ENCODE data around the gene MTHFSD. TPM values are rescaled to one million over a fixed set of nuclear protein-coding genes. Genes with fewer than 3 reads are reported as not detected.

Gene MTHFSD
- total RNA-seq, 3 donors from 2014 or later, result 15.8 to 30.2 (median 27.7) TPM

DNA sequence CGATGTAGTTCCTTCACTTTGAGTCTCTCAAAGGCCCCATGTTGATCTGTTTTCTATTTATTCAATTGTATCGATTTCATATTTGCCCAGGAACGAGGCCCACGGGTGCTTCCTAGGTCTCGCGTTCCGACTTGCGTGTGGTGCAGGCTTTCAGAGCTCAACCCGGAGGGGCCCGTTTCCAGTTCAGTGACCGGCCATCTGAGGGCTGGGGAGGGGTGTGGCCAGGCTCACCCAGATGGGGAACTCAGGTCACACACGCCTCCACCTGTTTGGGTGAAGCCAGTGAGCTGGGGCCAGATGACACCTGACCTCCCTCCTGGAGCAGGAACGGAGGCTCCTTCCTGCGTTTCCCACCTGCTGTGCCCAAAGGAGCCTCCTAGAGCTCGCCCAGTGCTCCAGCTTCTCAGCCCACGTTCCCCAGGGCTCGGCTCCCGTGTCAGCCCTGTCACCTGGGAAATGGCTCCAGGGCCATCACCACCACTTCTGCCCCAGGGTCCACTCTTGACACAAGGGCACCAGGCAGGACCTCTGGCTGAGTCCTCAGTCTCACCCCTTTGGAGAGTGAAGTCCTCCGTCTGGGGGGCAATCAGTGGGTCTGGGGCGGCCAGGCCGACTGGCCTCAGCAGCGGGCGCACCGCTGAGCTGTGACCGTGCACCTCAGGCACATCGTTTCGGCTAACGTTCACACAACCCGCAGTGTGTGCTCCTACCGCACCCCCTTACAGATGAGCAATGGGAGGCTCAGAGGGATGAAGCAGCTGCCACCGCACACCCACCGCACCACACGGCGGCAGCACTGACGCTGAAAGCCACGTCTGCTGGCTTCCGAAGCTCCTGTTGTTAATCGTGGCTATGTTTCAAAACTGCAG, 26.7 kb downstream of the MTHFSD start:
- Histone ChIP-seq H3K27me3 (no peaks in the 10 kb centered on the region), H3K9me3 (no peaks in the 10 kb centered on the region), H3K4me3 (no peak overlapping the region), H3K4me1 (no peaks in the 10 kb centered on the region), H3K27ac (no peak overlapping the region), H3K36me3 (no peaks in the 10 kb centered on the region)
- intact Hi-C loops (cut with DNase I; ENCODE audit: low total_unique reads), result no loop called here
- no peak for DNase-seq (ENCODE audit: low spot score in 2 of 2)
- no peak for TF ChIP-seq POLR2A (IDR thresholded peaks at IDR 0.05)
- no peak for TF ChIP-seq CTCF (IDR thresholded peaks at IDR 0.05)
- TF ChIP-seq POLR2AphosphoS5 (IDR thresholded peaks at IDR 0.05), result no peak

GRCh38 chr16:86527366-86527765, 27.7 kb downstream of the MTHFSD start:
- Histone ChIP-seq H3K27me3 (peaks cover 0 to 2% of the 10 kb centered on the region in 2 donors), H3K4me3 (no peak overlapping the region), H3K4me1 (no peaks in the 10 kb centered on the region), H3K36me3 (no peaks in the 10 kb centered on the region), H3K9me3 (no peaks in the 10 kb centered on the region), H3K27ac (no peak overlapping the region)
- intact Hi-C loops (cut with DNase I; ENCODE audit: low total_unique reads), result no loop called here
- no peak for DNase-seq (ENCODE audit: low spot score in 2 of 2)
- TF ChIP-seq POLR2AphosphoS5 (IDR thresholded peaks at IDR 0.05) (no peak), POLR2A (IDR thresholded peaks at IDR 0.05) (no peak), CTCF (IDR thresholded peaks at IDR 0.05) (no peak)

DNA sequence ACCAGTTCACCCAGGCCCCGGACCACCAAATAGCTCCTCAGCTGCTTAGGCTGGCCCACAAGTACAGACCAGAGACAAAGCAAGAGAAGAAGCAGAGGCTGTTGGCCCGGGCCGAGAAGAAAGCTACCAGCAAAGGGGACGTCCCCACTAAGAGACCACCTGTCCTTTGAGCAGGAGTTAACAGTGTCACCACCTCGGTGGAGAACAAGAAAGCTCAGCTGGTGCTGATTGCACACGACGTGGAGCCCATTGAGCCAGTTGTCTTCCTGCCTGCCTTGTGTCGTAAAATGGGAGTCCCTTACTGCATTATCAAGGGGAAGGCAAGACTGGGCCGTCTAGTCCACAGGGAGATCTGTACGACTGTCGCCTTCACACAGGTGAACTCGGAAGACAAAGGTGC, 29.3 kb downstream of the MTHFSD start:
- H3K9me3 ChIP-seq, result no peaks in the 10 kb centered on the region
- H3K4me1 ChIP-seq, result no peaks in the 10 kb centered on the region
- TF ChIP-seq POLR2A (IDR thresholded peaks at IDR 0.05), result no peak
- TF ChIP-seq CTCF (IDR thresholded peaks at IDR 0.05), result no peak
- no peak for TF ChIP-seq POLR2AphosphoS5 (IDR thresholded peaks at IDR 0.05)
- no peak overlapping the region for H3K27ac ChIP-seq
- no peak overlapping the region for H3K4me3 ChIP-seq
- DNase-seq (ENCODE audit: low spot score in 2 of 2), result no peak
- H3K36me3 ChIP-seq, result no peaks in the 10 kb centered on the region
- peaks cover 0 to 19% of the 10 kb centered on the region in 2 donors for H3K27me3 ChIP-seq
- intact Hi-C loops (cut with DNase I; ENCODE audit: low total_unique reads), result no loop called here

GRCh38 chr16:86524029-86524428, 31.0 kb downstream of the MTHFSD start:
- TF ChIP-seq POLR2AphosphoS5 (IDR thresholded peaks at IDR 0.05) (no peak), CTCF (IDR thresholded peaks at IDR 0.05) (no peak), POLR2A (IDR thresholded peaks at IDR 0.05) (no peak)
- intact Hi-C loops (cut with DNase I; ENCODE audit: low total_unique reads), result loop anchor here (5.0 kb wide), 1 partner anchor 182 kb away; no protein-coding TSS in a partner anchor
- Histone ChIP-seq H3K4me1 (no peaks in the 10 kb centered on the region), H3K4me3 (no peak overlapping the region), H3K36me3 (no peaks in the 10 kb centered on the region), H3K27me3 (peaks cover 0 to 35% of the 10 kb centered on the region in 2 donors), H3K9me3 (no peaks in the 10 kb centered on the region), H3K27ac (no peak overlapping the region)
- DNase-seq (ENCODE audit: low spot score in 2 of 2), result no peak

- H3K27me3 ChIP-seq, result peaks cover 0 to 43% of the 10 kb centered on the region in 2 donors
- H3K4me3 ChIP-seq, result no peak overlapping the region
- DNase-seq (ENCODE audit: low spot score in 2 of 2), result no peak
- no peaks in the 10 kb centered on the region for H3K4me1 ChIP-seq
- no peaks in the 10 kb centered on the region for H3K9me3 ChIP-seq
- TF ChIP-seq POLR2A (IDR thresholded peaks at IDR 0.05) (no peak), CTCF (IDR thresholded peaks at IDR 0.05) (no peak), POLR2AphosphoS5 (IDR thresholded peaks at IDR 0.05) (no peak)
- intact Hi-C loops (cut with DNase I; ENCODE audit: low total_unique reads), result loop anchor here (5.0 kb wide), 1 partner anchor 181 kb away; no protein-coding TSS in a partner anchor
- no peak overlapping the region for H3K27ac ChIP-seq
- no peaks in the 10 kb centered on the region for H3K36me3 ChIP-seq
Observed at GRCh38 chr16:86523166-86523740, 31.8 kb downstream of the MTHFSD start.

All from breast epithelium (tissue), 4 donors.